ENCODE results near the gene DENND1A.

The DENND1A gene

DNA sequence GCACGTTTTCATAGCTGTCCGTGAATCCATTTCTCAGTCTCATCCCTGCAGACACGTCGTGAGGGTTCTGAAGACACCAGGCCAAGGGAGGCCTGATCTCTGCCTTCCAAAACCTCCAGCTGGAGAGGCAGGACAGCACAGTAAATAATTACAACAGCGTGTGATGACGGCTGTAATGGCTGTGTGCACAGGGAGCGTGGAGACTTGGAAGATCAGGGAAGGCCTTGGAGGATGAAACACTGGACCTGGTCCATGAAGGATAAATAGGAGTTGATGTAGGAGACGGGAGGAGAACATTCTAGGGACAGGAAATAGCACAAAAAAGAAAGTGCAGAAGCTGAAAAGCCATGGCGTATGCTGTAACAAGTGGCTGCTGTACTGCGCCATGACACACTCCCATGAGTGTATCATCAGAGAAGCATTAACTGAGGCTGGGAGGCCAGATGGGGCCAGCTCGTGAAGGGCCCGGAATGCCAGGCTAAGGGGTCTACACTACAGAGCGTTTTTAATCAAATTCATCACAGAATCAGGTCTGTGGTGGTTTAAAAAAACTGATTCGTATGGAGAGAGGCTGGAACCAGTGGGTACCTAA is 476.8 kb downstream of the DENND1A start:
- H3K36me3 ChIP-seq (ENCODE audit: insufficient read depth, low read length): no peaks in the 10 kb centered on the region
- H3K4me1 ChIP-seq (ENCODE audit: insufficient read depth, low read length): 0 out of 2 replicates have a peak, but pooled peaks cover 6% of the 10 kb centered on the region
- no peaks in the 10 kb centered on the region for H3K9me3 ChIP-seq (ENCODE audit: control insufficient read depth, insufficient read depth, low read length)
- no peak overlapping the region for H3K9ac ChIP-seq (ENCODE audit: low read depth, low read length)

DNA sequence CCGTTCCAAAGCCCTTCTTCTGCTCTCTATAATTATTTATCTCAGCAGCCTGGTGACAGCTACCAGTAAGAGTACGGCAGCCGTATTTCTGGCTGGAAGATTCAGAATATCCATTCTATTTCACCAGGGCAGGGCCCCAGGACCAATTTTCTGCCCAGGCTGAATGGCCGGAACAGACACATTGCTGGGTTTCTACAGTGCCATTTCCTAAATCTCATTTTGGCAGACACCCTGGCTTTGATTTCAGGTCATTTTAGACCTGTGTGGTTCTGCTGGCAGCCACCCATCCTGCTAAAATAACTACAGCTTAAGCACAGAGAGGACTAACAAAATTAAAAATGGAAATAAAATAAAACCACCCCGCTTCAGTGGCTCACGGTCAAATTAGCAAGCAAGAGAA is 478.9 kb downstream of the DENND1A start:
- Histone ChIP-seq H3K9ac (ENCODE audit: low read depth, low read length) (no peak overlapping the region), H3K36me3 (ENCODE audit: insufficient read depth, low read length) (no peaks in the 10 kb centered on the region), H3K4me1 (ENCODE audit: insufficient read depth, low read length) (peaks cover 16% of the 10 kb centered on the region; the same call in 1 of the 2 replicates), H3K9me3 (ENCODE audit: control insufficient read depth, insufficient read depth, low read length) (no peaks in the 10 kb centered on the region)

DNA sequence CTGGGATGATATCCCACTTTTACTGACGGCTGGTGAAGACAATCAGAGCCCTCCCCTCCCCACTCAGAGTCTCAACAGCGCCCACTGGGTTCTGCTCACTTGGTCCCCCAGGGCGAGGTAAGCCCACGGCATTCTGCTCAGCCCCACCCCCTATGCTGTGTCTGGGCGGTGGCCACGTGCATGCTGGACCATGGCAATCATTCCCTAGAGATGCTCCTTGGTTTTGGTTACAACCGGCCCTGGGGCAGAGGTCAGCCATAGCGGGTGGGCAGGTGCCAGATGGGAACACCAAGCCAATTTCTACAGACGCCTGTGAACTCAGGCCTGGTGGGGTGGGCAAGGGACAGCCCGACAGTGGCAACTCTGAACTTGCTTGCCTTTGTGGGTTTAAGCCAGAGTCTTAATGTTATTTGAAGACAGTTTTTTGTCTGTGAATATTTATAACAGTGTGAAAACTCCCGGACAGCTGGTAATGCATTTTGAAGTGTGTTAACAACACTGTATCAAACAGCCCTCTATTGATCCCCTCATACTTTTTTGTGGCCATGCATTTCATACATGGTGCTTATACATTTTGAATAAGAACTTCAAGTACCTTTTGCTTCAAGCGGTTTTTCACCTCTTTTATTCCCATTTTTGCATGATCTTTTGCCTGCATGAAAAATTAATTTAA is 479.7 kb downstream of the DENND1A start:
- Histone ChIP-seq H3K36me3 (ENCODE audit: insufficient read depth, low read length) (no peaks in the 10 kb centered on the region), H3K9ac (ENCODE audit: low read depth, low read length) (no peak overlapping the region), H3K4me1 (ENCODE audit: insufficient read depth, low read length) (peaks cover 20% of the 10 kb centered on the region; the same call in 1 of the 2 replicates), H3K9me3 (ENCODE audit: control insufficient read depth, insufficient read depth, low read length) (no peaks in the 10 kb centered on the region)

DNA sequence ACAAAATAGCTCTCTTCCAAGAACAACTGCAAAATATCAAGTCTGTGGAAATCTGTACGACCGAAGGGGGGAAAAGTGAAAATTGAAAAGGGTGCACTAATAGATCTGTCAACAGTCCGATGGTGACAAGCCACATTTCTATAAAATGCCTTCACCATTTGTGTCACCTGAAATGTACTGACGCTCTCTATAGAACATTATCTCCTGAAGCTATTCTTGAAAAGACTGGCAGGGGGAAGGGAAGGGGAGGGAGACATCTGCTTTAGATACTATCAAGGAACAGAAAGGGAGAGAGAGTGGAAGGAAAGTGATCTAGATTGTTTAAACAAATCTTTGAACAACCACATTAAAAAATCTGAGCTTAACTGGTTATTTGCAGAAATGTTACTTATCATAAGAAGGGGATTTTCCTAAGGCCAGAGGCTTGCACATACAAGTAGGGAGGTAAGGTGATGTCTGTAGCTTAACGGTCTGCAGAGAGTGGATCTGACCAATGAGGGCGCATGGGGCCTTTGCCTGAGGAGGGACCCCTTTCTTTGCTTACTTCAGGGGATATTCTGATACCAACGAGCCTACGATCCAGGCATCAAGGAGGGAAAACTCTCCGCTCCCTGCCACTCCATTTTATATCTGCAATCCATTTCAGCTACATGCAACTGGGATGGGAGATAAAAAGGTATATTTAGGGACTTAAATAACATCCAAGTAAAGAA is 481.8 kb downstream of the DENND1A start:
- Histone ChIP-seq H3K9me3 (ENCODE audit: control insufficient read depth, insufficient read depth, low read length) (no peaks in the 10 kb centered on the region), H3K4me1 (ENCODE audit: insufficient read depth, low read length) (peaks cover 14% of the 10 kb centered on the region; the same call in 1 of the 2 replicates), H3K36me3 (ENCODE audit: insufficient read depth, low read length) (no peaks in the 10 kb centered on the region), H3K9ac (ENCODE audit: low read depth, low read length) (no peak overlapping the region)

DNA sequence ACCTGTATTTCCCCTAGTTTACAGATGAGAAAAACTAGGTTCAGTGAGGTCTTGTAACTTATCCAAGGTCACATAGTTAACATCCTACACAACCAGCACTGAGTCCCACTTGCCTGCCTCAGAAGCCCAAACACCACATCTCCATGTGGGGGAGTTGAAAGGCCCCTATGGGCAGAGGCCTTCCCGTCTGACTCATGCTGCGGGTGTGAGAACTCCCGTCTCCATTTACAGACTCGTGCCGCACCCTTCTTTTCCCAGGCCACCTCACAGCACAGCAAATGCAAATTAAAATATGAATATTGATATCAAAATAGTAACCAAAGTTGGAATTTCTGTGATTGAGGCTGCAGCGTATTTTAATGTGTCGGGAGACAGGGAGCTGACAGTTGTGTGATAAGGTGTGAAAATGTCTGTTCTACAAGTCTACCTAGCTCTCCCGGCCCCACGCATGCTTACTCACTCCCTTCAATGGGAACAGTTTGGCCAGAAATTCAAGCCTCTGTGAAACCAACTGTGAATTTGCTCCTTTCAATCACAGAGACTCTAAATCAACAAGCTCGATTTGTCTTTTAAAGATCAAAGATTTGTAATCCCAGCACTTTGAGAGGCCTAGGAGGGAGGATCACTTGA is 483.8 kb downstream of the DENND1A start:
- Histone ChIP-seq H3K9me3 (ENCODE audit: control insufficient read depth, insufficient read depth, low read length) (no peaks in the 10 kb centered on the region), H3K36me3 (ENCODE audit: insufficient read depth, low read length) (no peaks in the 10 kb centered on the region), H3K4me1 (ENCODE audit: insufficient read depth, low read length) (peaks cover 14% of the 10 kb centered on the region; the same call in 1 of the 2 replicates), H3K9ac (ENCODE audit: low read depth, low read length) (no peak overlapping the region)

DNA sequence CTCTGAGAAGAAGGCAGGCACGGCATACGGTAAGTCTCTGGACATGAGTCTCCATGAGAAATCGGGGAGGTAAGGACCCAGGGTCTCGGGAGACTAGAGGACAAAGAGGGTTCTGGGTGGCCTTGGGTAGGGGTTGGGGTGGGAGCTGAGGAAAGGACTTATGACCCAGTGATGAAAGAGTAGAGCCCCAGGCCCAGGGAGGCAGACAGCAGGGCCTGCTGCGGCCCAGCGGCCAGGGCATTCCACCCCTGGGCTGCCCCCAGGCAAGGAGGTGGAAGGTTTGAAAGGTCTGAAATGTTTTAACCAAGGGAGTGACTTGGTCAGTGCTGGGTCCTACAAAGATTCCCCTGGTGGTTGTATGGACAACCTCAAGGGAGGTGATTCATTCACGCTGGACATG is 484.8 kb downstream of the DENND1A start:
- Histone ChIP-seq H3K36me3 (ENCODE audit: insufficient read depth, low read length) (no peaks in the 10 kb centered on the region), H3K4me1 (ENCODE audit: insufficient read depth, low read length) (peaks cover 14% of the 10 kb centered on the region; the same call in 1 of the 2 replicates), H3K9me3 (ENCODE audit: control insufficient read depth, insufficient read depth, low read length) (no peaks in the 10 kb centered on the region), H3K9ac (ENCODE audit: low read depth, low read length) (no peak overlapping the region)

DNA sequence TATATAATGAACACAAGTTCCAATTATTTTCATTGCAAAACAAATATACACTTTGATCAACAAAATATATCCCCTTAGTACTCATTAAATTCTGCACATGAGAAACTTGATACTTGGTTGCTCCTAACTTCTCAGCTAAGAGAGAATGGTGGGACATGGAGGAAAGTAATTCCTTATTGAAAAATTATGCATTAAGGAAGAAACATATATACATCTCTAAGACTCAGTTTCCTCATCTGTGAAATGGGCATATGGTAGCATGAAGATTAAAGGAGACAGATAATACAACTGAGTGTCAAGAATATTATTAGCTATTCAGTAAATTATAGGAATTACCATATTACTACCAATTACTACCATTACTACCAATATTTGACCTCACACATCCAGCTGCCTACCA is 488.2 kb downstream of the DENND1A start:
- peaks cover 24% of the 10 kb centered on the region; the same call in 1 of the 2 replicates for H3K4me1 ChIP-seq (ENCODE audit: insufficient read depth, low read length)
- no peaks in the 10 kb centered on the region for H3K9me3 ChIP-seq (ENCODE audit: control insufficient read depth, insufficient read depth, low read length)
- no peaks in the 10 kb centered on the region for H3K36me3 ChIP-seq (ENCODE audit: insufficient read depth, low read length)
- H3K9ac ChIP-seq (ENCODE audit: low read depth, low read length): no peak overlapping the region

DNA sequence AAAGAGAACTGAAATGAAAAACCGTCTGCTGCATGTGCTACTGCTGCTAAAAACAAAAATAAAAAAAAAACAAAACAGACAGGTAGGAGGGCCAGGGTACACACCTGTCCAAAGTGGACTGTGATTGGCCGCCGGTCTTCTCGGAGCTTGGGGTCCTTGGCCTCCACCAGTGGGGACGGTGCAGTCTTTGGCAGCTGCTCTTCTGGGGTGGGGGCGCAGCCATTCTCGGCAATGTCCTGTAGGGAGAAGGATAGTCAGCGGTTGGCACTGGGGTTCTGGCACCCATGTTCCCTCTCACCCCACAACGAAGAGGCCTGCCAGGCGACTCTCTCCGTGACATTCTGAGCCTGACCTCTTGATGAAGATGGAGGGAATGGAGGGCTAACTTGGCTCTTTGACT is 489.7 kb downstream of the DENND1A start:
- peaks cover 13% of the 10 kb centered on the region; the same call in 1 of the 2 replicates for H3K4me1 ChIP-seq (ENCODE audit: insufficient read depth, low read length)
- no peaks in the 10 kb centered on the region for H3K36me3 ChIP-seq (ENCODE audit: insufficient read depth, low read length)
- H3K9me3 ChIP-seq (ENCODE audit: control insufficient read depth, insufficient read depth, low read length): no peaks in the 10 kb centered on the region
- H3K9ac ChIP-seq (ENCODE audit: low read depth, low read length): no peak overlapping the region

DNA sequence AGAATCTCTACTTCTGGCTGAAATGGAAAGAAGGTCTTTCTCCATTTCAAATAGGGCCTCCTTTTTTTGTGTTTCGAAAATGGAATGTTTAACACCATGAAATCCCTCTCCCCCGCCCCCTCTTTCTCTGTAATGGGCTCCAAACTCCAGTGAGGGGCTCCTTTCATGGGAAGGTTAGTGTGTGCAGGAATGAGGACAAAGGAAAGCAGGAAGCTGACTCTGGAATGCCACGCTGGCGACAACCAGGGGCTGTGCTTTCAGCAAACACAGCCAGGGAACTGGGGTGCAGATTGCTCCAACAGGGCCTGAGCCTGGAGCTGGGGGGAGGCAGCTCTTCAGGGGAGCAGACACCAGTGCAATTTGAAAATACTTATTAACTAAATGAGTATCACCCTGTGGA is 491.1 kb downstream of the DENND1A start:
- Histone ChIP-seq H3K4me1 (ENCODE audit: insufficient read depth, low read length) (peaks cover 13% of the 10 kb centered on the region; the same call in 1 of the 2 replicates), H3K9ac (ENCODE audit: low read depth, low read length) (no peak overlapping the region), H3K9me3 (ENCODE audit: control insufficient read depth, insufficient read depth, low read length) (no peaks in the 10 kb centered on the region), H3K36me3 (ENCODE audit: insufficient read depth, low read length) (no peaks in the 10 kb centered on the region)

DNA sequence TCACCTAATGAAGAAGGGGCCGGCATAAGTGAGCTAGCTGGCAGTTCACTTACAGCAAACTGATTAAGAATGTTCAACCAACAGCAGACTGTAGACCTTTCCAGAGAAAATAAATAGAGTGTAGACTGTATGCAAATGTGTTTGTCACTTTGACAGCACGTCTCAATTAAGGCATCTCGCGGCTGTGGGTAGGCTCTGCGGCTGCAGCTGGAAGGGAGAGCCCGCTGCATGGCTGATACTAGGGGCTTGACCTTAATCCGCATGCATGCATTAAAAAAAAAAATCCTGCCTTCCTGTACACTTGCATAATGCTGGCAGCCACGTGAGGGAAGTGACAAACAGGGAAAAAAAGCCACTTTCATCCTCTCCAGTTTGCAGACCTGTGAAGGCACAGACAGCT is 491.6 kb downstream of the DENND1A start:
- no peaks in the 10 kb centered on the region for H3K9me3 ChIP-seq (ENCODE audit: control insufficient read depth, insufficient read depth, low read length)
- H3K36me3 ChIP-seq (ENCODE audit: insufficient read depth, low read length): no peaks in the 10 kb centered on the region
- peaks cover 13% of the 10 kb centered on the region; the same call in 1 of the 2 replicates for H3K4me1 ChIP-seq (ENCODE audit: insufficient read depth, low read length)
- H3K9ac ChIP-seq (ENCODE audit: low read depth, low read length): no peak overlapping the region

DNA sequence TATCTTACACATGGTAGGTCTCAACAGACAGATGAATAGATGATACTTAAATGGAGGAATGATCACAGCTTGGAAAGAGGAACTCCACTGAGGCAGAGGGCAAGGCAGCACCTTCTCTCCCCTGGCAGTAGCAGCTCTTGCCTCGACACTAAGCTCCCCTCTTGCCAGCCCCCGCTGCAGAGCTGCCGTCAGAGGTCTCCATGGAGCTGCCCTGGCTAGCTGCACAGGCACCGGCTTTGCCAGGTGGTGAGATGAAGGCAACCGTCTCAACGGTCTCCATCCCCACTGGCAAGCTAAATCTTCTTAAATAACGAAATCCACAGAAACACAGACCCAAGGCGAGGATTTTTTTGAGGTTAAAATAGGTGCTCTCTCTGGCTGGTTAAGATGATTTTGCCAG is 492.7 kb downstream of the DENND1A start:
- H3K36me3 ChIP-seq (ENCODE audit: insufficient read depth, low read length): no peaks in the 10 kb centered on the region
- no peak overlapping the region for H3K9ac ChIP-seq (ENCODE audit: low read depth, low read length)
- H3K9me3 ChIP-seq (ENCODE audit: control insufficient read depth, insufficient read depth, low read length): no peaks in the 10 kb centered on the region
- H3K4me1 ChIP-seq (ENCODE audit: insufficient read depth, low read length): peaks cover 13% of the 10 kb centered on the region; the same call in 1 of the 2 replicates

DNA sequence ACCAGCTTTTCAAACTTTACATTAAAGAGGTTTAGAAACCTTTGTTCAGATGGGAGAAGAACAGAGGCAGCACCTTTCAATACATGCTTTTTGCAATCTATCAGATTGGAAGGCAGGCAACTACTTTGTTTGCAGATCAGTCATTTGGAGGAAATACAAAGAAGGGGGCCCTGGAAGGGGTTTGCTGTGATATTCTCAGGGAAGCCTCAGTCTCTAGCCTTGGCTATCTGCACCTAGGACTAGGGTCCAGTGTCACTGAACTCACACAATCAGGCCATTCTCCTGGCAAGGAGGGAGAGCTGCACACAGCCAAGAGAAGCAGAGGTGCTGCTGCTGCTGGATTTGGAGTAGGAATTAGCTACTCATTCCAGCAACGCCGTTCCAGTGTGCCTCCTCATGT is 494.5 kb downstream of the DENND1A start:
- H3K36me3 ChIP-seq (ENCODE audit: insufficient read depth, low read length): no peaks in the 10 kb centered on the region
- no peaks in the 10 kb centered on the region for H3K9me3 ChIP-seq (ENCODE audit: control insufficient read depth, insufficient read depth, low read length)
- no peak overlapping the region for H3K9ac ChIP-seq (ENCODE audit: low read depth, low read length)
- peaks cover 13% of the 10 kb centered on the region; the same call in 1 of the 2 replicates for H3K4me1 ChIP-seq (ENCODE audit: insufficient read depth, low read length)

DNA sequence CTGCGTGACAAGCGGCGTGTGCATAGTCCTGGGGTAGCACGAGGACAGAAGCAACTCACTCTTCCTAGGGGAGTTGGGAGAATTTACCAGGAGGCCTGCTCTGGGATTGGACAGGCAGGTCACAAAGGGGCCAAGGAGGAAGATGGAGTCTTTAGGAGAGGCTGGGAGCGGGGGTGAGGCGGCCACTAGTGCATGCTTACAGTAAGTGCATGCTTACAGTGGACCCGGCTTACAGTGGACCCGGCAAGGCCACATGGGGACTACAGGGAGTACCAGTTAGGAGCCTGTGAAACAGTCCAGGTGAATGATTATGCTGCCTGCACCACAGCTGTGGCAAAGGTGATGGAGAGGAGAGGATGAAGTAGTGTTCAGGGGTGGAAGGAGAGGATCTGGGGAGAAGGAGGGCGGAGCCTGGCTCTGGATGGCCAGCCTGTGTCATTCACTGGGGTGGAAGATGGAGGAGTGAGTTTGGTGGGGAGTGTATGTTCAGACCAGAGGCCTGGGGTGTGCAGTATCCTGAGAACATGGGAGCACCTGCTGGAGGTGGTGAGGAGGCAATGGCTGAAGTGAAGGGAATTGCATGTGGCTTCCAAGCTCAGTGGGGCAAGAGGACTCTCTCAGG is 495.2 kb downstream of the DENND1A start:
- Histone ChIP-seq H3K36me3 (ENCODE audit: insufficient read depth, low read length) (no peaks in the 10 kb centered on the region), H3K4me1 (ENCODE audit: insufficient read depth, low read length) (peaks cover 13% of the 10 kb centered on the region; the same call in 1 of the 2 replicates), H3K9me3 (ENCODE audit: control insufficient read depth, insufficient read depth, low read length) (no peaks in the 10 kb centered on the region), H3K9ac (ENCODE audit: low read depth, low read length) (no peak overlapping the region)
